Right ventricle myocardium inferior (tissue), 1 donor: ENCODE results near the gene MBTPS1. TPM values are rescaled to one million over a fixed set of nuclear protein-coding genes. Genes with fewer than 3 reads are reported as not detected.

Experiments used
- ATAC-seq: fragments of 200-7000 bp; cut with Tn5 transposase; one replicate; pipeline ENCODE4 v1.9.1; 2020; ENCODE audit warnings: mild to moderate bottlenecking, moderate library complexity
- DNase-seq: peaks from one replicate; pipeline ENCODE4 v3.0.0; 2021; ENCODE audit errors: missing footprints
- intact Hi-C: fragments of 100-400 bp; cut with DNase I; formaldehyde crosslinking; loops from one replicate; pipeline ENCODE4 v1.11.0; 2022
- total RNA-seq: library from RNA; stranded (reverse); fragmentation: NEBNext Ultra II Directional; extraction: Animal tissue kit (Norgen Biotek cat#: 25700); gene quantifications from one replicate; pipeline ENCODE4 v1.2.1, GENCODE V29; 2021
- donor health status: DM: no; HTN: yes; CAD: no; lungs with severe emphysema.

Gene MBTPS1
- total RNA-seq, 1 donor from 2014 or later = 70.2 TPM

- DNase-seq (no peak), ATAC-seq (peak; percentile 77)
- intact Hi-C loops = no loop called here
Observed at GRCh38 chr16:84109598-84110335, 7.0 kb downstream of the MBTPS1 start.

DNA sequence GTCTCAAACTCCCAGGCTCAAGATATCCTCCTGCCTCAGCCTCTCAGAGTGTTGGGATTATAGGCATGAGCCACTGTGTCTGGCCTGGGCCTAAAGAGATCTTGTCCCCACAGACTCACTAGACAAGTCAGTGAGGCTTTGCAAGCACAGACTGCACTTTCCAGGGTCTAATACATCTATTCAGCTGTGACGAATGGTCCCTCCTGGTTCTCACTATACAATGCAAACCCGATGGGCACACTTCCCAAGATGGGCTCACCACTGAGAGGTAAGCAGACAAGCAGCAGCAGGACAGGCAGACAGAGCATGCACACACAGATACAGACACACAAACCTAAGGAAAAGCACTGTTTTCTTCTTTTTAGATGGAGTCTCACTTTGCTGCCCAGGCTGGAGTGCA lies 8.8 kb downstream of the MBTPS1 start:
- DNase-seq (no peak), ATAC-seq (no peak)
- intact Hi-C loops = no loop called here

- DNase-seq = no peak
- ATAC-seq = no peak
- intact Hi-C loops = no loop called here
Observed at GRCh38 chr16:84105948-84106740, 10.6 kb downstream of the MBTPS1 start.

- intact Hi-C loops = no loop called here
- DNase-seq (no peak), ATAC-seq (no peak)
Observed at GRCh38 chr16:84105301-84105815, 11.4 kb downstream of the MBTPS1 start.

DNA sequence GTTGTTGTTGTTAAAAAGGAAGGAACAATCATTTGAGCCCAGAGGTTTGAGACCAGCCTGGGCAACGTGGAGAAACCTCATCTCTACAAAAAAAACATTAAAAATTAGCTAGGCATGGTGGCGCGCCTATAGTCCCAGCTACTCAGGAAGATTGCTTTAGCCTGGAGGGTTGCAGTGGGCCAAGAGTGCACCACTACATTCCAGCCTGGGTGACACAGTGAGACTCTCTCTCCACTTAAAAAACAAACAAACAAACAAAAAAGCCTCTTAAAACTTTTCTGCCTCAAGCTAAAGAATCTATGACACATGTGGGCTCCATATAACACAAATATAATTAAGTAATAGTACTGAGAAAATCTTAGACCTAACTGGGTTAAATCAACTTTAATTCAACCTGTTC lies 12.5 kb downstream of the MBTPS1 start:
- ATAC-seq = no peak
- DNase-seq = no peak
- intact Hi-C loops = no loop called here

DNA sequence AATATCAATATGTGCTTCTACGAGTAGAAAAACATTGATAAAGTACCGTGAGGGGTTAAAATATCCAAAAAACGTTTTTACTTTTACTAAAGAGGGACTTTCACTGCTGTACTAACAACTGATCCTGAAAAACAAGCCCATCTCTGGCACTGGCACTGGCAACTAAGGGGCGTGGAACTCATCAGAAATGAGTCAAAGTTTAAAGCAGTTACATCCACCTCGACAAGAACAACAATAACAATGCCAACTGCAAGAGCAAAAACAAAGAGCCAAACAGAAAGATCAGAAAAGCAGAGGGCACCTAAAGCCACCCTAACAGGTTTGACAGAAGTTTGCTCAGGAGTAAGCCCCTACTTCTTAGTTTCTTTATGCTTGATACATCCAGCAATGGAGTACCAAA lies 13.1 kb downstream of the MBTPS1 start:
- DNase-seq (no peak), ATAC-seq (no peak)
- intact Hi-C loops = no loop called here

DNA sequence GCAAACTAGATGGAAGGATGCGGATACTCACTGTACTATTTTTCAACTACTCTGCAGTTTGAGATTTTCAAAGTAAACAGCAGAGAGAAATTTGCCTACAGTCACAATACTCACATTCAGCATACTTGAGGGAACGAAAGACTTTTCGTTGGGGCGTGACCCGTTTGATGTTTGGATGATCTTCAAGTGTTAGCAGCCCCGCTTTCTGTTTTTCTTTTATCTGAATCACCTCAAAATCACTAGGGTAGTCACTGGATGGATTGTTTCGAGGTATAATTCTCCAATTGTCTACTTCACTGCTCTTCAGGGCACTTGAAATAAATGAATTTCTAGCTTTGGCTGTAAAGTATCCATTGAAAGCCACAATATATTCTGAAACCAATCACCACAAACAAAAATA lies 17.8 kb downstream of the MBTPS1 start:
- intact Hi-C loops = no loop called here
- DNase-seq (no peak), ATAC-seq (no peak)

DNA sequence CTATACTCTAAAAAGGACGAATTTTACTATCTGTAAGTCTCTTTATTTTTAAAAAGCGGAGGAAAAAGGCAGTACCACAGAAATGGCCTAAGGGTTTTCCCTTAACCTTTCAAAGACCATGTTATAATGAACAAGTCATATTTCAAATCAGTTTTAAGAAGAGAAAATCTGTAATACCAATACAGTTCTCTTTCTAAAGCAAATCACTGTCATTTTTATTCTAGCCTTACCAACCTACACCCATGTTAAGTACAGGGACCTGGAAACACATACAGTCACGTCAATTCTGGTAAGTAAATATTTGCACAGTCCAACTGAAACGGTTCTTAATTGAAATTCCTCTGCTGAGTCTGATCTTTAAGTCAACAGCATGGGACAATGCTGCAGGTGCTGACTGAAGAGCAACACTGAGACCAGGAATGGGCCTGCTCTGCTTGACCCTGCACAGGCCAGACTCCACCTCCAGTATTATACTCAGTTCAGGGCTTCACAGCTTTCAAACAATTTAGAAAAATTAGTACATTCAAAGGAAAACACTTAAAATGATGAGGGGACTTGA lies 20.2 kb downstream of the MBTPS1 start:
- DNase-seq (no peak), ATAC-seq (no peak)
- intact Hi-C loops = no loop called here

GRCh38 chr16:84095466-84095865 lies 21.3 kb downstream of the MBTPS1 start:
- DNase-seq (no peak), ATAC-seq (peak; percentile 50)
- intact Hi-C loops = no loop called here

DNA sequence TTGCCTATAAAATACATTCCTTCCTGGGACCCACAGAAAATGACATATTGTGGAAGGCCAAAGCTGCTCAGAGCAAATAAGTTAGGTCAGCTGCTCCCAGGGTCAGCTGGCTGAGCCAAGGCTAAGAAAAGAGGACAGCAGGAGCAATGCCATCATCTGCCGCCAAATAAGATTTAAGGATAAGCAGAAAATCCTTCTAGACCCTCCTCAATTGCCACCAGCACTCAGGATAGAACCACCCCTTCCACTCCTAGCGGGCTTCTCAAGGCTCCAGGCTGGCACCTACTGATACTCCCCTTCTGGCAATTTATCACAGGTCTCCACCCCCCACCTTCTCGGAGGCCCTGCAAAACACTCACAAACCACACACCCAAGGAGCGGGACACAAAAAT lies 22.9 kb downstream of the MBTPS1 start:
- intact Hi-C loops = no loop called here
- ATAC-seq = no peak
- no peak for DNase-seq

GRCh38 chr16:84093120-84093878 lies 23.4 kb downstream of the MBTPS1 start:
- ATAC-seq (no peak), DNase-seq (no peak)
- intact Hi-C loops = no loop called here

DNA sequence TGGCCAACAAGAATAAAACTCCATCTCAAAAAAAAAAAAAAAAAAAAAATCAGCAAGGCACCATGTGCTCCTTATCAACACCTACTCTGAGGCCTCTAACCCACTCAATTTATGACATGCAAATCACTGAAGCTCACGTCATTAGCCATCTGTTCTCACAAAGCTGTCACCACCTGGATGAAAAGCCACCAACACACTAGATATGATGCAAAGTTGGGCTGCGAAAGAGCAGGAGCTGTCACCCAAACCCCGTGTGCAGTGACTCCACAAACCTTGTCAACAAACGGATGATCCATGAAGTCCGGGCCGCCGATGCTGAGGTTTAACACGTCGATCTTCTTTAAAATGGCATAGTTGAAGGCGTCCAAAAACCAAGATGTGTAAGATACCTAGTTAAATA lies 25.3 kb downstream of the MBTPS1 start:
- ATAC-seq (peak; percentile 66), DNase-seq (no peak)
- intact Hi-C loops = no loop called here

GRCh38 chr16:84090211-84090610 lies 26.5 kb downstream of the MBTPS1 start:
- intact Hi-C loops = no loop called here
- DNase-seq = no peak
- no peak for ATAC-seq

DNA sequence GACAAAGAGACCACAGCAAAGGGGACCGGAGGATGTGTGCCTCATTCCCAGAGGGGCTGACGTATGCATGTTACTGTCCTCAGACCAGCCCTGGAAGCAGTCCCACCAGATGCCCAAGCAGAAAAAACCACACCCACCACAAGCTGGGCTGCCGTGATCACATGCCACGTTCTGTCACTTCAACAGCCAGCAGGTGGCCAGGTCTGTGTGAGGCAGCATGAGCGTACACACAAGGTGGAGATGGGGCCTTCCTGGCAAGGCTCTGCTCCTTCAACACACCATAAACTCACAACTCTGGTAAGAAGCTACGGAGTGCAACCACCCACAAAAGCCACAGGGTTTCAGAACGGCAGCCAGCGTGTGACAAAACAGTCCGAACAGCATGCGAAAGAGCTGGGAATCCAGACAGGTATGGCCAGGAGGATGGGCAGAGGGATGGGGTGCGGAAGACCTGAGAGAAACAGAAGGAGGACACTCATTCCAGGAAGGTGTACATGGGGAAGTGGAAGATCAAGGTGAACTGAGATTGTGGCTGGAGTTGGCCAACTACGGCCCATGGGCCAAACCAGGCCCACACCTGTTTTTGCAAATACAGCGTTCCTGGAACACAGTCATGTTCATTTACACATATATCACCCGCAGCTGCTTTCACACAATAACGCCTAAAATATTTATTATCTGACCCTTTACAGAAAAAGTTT lies 27.9 kb downstream of the MBTPS1 start:
- peak; percentile 41 for ATAC-seq

DNA sequence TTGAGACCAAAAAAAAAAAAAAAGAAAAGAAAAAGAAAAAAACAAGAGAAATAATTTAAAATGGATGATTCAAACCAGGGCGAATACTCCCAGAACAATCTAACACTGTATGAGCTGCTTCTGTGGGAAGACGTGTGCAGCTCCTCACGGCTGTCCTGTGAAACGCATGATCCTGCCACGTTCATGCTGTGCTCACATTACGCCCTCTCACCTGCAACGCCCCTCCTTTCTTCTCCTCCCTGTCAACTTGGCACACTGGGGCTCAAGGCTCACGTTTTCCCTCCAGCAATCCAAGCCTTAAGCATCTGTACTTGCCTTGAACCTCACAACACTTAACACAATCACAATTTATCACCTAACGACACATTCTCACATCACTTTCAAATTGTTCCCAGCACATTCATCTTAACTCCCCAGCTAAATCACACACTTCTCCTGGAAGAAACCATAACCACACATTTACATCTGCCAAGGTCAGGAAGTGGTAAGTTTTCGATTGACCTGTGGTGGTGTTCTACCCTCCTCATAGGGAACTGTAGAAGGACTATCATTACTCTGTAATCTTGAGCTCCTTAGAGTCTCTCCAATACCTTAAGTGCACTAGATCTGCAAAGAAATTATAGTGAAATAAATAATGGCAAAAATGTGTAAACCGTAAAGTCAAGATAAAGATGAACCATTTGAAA lies 29.1 kb downstream of the MBTPS1 start:
- intact Hi-C loops = loop anchor here (2.0 to 10.0 kb wide), 3 partner anchors 50 to 397 kb away; partner anchors contain the start of gene TAF1C
- no peak for ATAC-seq

More for the DNA sequence above, 27.9 kb downstream of the MBTPS1 start:
- intact Hi-C loops = loop anchor here (5.0 to 10.0 kb wide), 2 partner anchors 48 to 396 kb away; no protein-coding TSS in a partner anchor
- DNase-seq = peak; percentile 75

DNA sequence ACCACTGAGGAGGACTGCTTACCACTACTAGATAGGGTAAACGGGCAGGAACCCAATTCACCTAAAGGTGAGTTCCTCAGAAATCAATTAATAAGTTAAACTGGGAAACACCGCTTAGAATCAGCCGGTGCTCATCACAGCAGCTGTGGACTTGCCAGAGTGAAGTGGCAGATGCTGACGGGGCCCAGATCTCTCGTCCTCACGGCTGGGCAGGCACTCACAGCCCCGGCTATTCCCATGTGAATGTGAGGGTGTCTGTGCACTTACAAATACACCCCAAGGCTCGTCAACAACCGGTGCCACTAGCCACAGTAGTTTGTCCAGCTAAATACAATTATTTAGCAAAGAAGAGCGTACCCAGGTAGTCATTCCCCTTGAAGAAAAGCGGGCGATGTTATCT lies 29.7 kb downstream of the MBTPS1 start:
- DNase-seq = no peak
- ATAC-seq = no peak
- intact Hi-C loops = loop anchor here (2.0 to 10.0 kb wide), 3 partner anchors 50 to 398 kb away; partner anchors contain the start of gene TAF1C

More for the DNA sequence above, 29.1 kb downstream of the MBTPS1 start:
- no peak for DNase-seq

DNA sequence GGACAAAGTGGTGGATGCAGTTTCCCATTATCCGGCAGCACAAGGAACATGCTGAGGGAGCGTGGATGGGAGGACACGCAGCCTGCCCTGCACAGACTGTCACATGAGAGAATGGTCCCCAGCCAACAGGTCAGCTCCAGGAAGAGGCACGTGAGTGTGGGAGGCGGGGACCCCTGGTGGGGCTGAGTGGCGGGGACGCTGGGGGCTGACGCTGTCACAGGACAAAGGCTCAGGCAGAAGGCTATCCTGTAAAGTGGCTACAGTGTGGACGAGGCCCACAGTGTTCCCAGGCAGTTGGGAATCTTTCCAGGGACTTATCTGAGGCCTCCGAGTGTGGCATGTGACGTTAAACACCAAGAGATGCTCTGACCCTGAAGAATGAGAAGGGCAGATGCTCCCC lies 30.4 kb downstream of the MBTPS1 start:
- DNase-seq (no peak), ATAC-seq (peak; percentile 86)
- intact Hi-C loops = loop anchor here (2.0 to 10.0 kb wide), 3 partner anchors 51 to 398 kb away; partner anchors contain the start of gene TAF1C
